HL-60/S4 treated with retinoic acid at 250 ng/mL for 4 days and 3 days (cell line): ENCODE results near the gene NPFF.

ENCODE experiments used
- in situ Hi-C: fragments of 300-500 bp; cut with MboI; formaldehyde crosslinking; loops from 2 replicates; pipeline ENCODE4 v1.7.0; 2022; ENCODE audit warnings: low sequenced_read_pairs

Gene NPFF

DNA sequence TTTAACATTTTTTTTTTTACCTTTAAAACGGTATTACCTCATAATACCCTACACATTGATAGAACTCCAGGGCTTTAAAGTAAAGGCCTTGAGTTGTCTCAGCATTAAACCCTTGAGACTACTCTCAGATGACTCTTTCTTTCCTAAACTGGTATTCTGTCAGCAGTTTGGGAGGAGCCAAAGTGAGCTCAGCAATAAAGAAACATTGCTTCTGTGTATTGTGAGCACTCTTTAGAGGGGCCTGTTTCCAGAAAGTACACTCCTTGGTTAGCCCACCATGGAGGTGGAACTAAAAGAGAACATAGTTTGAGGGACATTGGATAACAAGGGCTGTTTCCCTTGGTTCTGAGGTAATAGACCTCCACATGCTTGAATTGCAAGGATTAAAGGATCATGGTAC lies 28.4 kb downstream of the NPFF start:
- in situ Hi-C loops, result no loop called here

- in situ Hi-C loops, result no loop called here
Observed at GRCh38 chr12:53476769-53477209, 30.5 kb downstream of the NPFF start.

- in situ Hi-C loops, result no loop called here
Observed at GRCh38 chr12:53474819-53475218, 32.5 kb downstream of the NPFF start.

DNA sequence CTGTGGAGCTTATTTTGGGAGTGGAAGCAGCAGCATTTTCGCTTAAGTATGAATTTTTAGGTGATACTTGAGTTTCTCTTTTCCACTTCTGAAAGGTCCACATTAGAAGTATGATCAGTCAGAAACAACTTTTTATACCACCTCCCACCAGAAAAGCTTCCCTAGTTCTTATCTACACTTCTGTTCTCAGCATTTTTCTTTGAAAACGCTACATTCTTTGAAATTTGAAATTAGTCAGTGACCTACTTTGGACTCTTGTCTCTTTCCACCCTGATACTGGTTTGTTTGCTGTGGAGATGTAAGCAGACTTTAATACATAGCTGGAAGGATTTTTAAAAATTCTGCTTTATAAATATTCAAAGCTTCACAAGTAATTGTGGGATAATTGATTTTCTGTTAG lies 33.2 kb downstream of the NPFF start:
- in situ Hi-C loops, result no loop called here

DNA sequence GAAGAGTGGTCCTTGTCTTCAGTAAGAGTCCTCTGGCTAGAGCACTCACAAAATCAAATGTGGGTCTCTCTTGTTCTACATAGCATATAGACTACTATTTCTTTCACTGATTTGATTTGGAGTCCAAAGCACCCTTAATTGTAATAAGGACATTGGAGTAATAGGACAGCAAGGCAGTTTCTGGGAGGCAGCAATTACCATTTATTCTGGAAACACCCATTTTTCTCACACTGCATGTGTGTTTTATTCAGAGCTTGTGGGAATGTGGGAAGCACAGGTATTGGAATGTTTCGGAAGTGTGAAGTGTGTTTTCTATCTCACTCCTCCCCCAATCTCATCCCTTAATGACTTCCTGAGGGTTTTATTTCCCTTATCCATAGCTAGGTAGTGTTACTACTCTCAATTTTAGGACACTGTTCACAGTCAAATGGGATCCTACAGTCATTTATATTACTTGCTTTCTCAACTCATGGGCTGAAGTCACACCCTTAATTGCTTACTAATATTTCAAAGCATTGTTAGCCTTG lies 35.2 kb downstream of the NPFF start:
- in situ Hi-C loops, result no loop called here

DNA sequence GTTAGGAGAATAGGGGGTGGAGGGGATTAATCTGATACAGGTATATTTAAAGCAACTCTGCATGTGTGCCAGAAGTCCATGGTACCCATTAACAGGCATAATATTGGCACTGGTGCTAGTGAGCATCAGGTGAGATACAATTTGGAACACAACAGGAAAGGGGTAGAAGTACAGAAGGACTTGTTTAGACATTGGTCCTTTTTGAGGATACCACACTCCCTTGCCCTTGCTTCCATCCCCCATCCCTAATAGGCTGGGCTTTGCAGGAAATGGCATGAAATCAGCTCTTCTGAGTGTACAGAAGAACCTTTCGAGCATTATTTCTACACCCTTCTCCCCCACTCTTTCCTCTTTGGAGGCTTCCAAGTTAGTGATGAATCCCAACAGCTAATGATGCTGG lies 39.0 kb downstream of the NPFF start:
- in situ Hi-C loops, result no loop called here

DNA sequence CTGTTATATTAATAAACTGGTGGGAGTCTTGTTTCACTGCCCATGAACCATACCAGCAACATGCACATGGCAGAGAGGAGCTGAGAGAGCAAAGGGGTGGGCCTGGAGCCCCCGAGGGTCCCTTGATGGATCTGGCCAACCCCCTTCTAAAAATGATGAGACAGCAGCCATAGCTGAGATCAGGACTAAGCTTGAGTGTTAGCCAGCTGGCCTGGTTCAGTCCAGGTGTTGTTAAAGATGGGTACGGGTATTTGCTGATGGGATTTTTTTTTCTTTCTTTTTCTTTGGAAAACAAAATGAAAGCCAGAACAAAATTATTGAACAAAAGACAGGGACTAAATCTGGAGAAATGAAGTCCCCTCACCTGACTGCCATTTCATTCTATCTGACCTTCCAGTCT lies 39.4 kb downstream of the NPFF start:
- in situ Hi-C loops, result no loop called here

DNA sequence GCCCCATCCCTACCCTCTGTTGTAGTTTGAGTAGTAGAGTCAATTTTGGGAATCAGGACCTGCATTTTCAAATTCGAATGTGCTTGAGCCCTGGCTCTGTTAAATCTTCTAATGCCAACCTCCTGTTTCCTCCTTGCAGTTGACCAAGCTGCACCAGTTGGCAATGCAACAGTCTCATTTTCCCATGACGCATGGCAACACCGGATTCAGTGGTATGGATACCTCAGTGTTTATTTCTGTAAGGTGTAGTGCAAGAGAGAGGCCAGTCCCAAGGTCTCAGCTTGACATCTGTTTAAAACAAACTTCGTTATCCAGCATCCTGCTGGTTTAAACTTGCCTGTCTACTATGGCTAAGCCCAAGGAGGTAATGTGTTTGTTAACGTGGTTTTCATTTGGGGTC lies 40.2 kb downstream of the NPFF start:
- in situ Hi-C loops, result no loop called here

GRCh38 chr12:53466640-53467039 lies 40.6 kb downstream of the NPFF start:
- in situ Hi-C loops, result no loop called here

- in situ Hi-C loops, result no loop called here
Observed at GRCh38 chr12:53465679-53466078, 41.6 kb downstream of the NPFF start.

DNA sequence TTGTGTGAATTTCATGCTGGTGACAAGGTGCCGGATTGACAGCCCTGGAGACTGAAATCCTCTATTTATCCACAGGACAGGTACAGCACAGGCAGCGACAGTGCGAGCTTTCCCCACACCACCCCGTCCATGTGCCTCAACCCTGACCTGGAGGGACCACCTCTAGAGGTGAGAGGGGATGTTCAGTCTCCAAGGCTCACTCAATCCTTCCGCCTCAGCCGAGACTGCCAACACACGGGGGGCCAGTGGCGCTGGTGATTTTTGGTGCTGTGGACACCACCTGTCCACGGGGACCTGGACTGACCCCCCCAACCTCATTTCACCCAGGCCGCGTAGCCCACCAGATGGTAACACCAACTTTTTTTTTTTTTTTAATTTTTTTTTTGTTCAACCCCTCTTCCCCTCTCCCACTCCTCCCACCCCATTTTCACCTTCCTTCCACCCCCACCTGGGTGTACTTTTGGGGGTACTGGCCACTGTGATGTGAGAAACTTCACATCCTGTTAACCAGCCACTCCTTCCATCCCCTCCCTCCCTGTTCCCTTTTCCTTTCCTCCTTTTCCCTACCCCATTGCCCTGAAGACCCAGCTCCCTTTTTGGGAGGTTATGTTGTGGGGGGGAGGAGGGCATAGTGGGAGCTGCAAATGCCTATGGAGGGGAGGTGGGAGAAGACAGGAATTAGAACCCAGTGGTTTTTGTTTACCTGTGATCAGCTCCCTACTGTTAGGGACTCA lies 42.4 kb downstream of the NPFF start:
- in situ Hi-C loops, result no loop called here

- in situ Hi-C loops, result no loop called here
Observed at GRCh38 chr12:53463802-53464560, 43.3 kb downstream of the NPFF start.

DNA sequence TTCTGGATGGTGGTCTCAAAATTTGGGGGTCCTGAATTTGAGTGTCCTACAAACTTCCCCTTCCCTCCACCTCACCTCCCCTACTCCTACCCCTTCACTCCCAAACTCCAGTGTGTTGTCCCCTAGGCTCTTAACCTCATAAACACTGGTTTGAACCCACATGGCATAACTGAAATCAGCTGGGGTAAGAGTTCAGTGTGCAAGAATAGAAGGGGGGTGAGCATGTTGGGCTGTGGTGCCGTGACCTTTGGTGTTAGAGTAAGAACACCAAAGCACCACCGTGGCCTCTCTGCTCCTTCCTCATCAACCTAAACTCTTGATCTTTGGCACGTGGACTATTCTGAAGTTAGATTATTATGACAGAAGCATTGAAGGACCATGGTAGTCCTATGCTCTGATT lies 44.3 kb downstream of the NPFF start:
- in situ Hi-C loops, result no loop called here

DNA sequence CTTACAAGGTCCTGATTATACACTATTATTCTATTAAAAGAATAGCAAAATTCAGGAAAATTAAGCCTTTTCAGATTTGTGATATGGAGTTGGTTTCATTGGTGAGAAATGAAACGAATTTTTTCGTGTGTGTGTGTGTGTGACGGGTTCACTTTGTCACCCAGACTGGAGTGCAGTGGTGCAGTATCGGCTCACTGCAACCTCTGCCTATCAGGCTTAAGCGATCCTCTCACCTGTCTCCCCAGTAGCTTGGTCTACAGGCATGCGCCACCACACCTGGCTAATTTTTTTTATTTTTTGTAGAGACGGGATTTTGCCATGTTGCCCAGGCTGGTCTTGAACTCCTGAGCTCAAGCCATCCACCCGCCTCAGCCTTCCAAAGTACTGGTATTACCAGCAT lies 45.7 kb downstream of the NPFF start:
- in situ Hi-C loops, result no loop called here

DNA sequence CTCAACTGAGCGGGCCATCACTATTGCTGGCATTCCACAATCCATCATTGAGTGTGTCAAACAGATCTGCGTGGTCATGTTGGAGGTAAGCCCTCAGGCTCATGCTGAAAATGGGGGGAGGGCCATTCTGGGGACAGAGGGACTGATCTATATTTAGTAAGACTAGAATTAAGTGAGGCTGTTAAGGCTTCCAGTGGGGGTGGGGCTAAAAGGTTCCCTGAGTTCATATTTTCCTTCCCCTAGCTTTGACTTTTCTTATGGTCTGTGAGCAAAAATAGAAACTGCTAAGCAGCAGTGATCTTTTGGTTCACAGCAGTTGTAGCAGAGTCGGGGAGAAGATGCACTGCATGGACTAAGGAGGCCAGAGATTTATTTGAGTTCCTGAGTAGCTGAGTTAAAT lies 46.2 kb downstream of the NPFF start:
- in situ Hi-C loops, result no loop called here

DNA sequence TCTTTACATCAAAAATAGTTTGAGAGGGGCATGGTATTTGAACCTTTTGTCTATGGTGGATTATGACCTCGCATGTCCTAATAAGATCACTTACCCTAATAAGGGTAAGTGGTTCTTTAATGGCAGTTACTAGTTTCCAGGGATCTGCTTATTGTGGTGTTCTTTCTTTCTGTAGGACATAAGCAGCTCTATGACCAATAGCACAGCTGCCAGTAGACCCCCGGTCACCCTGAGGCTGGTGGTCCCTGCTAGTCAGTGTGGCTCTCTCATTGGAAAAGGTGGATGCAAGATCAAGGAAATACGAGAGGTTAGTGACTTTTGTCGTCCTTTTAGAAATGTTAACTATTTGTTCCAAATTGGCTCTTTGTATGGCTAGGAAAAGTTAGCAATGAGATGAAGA lies 48.2 kb downstream of the NPFF start:
- in situ Hi-C loops, result no loop called here
